Esophagus squamous epithelium (tissue), 4 donors: ENCODE data around the gene C12orf60.

ENCODE experiments used
- POLR2A ChIP-seq, 4 donors: fragments of 450-650 bp; IDR thresholded peaks; one replicate each; pipeline ENCODE4 v1.6.1; 2017; ENCODE audit warnings: antibody characterized with exemption in 4 of 4, mild to moderate bottlenecking in 4 of 4, moderate library complexity in 3 of 4
- TF ChIP-seq, protein P1 (sequence below), 6 experiments: fragments of 450-650 bp in 4 of 6; fragments of 200-600 bp in 2 of 6; sonication (generic) in 2 of 6; IDR thresholded peaks; one replicate each; pipeline ENCODE4 v1.5.1; 2016 to 2019; ENCODE audit warnings: antibody characterized with exemption in 6 of 6, mild to moderate bottlenecking in 4 of 6, moderate library complexity in 4 of 6

DNA sequence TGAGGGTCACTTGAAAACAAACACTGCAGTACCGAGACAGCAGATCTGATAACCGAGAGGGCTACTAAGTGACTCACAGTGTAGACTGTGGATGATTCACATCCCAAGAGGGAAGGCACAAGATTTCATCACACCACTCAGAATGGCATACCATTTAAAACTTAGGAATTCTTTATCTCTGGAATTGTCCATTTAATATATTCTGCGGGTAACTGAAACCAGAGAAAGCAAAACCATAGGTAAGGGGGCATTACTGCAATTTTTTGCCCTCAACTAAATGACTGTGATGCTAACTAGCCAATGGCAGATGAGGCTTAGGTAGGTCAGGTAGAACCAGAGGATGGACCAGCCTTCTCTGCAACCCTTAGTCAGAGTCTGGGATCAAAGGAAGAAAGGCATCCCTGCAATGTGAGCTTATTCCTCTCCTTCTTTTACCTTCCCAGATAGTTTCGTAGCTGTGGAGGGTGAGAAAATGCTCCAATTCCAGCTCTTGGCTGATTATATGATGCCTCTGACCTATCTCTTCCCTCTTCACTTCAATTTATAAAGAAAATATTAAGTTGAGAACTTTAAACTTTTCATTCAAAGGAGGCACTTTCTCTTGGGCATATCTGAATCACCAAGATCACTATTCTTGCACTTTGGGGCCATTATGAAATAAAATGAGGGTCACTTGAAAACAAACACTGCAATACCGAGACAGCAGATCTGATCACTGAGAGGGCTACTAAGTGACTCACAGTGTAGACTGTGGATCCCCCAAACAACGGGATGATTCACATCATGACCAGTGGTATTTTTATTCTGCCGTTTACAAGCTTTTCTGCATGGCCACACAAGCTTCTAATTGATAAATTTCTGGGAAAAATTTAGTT is 33.1 kb downstream of the C12orf60 start:
- TF ChIP-seq, protein P1, sequence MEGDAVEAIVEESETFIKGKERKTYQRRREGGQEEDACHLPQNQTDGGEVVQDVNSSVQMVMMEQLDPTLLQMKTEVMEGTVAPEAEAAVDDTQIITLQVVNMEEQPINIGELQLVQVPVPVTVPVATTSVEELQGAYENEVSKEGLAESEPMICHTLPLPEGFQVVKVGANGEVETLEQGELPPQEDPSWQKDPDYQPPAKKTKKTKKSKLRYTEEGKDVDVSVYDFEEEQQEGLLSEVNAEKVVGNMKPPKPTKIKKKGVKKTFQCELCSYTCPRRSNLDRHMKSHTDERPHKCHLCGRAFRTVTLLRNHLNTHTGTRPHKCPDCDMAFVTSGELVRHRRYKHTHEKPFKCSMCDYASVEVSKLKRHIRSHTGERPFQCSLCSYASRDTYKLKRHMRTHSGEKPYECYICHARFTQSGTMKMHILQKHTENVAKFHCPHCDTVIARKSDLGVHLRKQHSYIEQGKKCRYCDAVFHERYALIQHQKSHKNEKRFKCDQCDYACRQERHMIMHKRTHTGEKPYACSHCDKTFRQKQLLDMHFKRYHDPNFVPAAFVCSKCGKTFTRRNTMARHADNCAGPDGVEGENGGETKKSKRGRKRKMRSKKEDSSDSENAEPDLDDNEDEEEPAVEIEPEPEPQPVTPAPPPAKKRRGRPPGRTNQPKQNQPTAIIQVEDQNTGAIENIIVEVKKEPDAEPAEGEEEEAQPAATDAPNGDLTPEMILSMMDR (IDR thresholded peaks at IDR 0.05): no peak
- no peak for TF ChIP-seq POLR2A (IDR thresholded peaks at IDR 0.05)
